ENCODE data around the gene TCEA3.

TCEA3 gene

DNA sequence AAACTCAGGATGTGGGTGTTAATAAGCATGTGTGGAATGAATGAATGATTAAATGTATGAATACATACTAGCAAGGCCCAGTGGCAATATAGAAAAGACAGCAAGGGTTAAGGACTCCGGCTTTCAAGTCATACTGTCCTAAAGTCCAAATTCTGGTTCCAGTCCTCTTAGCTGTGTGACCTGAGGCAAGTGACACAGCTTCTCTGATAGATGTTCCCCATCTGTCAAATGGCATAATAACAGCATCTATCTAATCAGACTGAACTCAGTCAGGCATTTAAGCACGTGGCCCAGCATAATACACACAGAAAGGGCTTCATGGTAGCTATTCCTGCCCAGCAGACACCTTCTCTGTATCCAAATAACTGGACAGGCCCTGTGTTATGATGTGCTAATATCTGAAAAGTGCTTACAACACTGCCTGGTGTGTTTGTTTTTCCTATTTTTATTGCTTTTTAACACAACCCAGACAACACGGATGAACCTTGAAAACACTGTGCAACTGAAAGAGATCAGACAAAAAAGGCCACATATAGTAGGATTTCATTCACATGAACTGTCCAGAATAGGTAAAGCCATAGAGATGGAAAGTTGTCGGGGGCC, 47.0 kb upstream of the TCEA3 start:
- TF ChIP-seq POLR2AphosphoS5 (IDR thresholded peaks at IDR 0.05; ENCODE audit: low read depth) = no peak
- TF ChIP-seq, protein P1, sequence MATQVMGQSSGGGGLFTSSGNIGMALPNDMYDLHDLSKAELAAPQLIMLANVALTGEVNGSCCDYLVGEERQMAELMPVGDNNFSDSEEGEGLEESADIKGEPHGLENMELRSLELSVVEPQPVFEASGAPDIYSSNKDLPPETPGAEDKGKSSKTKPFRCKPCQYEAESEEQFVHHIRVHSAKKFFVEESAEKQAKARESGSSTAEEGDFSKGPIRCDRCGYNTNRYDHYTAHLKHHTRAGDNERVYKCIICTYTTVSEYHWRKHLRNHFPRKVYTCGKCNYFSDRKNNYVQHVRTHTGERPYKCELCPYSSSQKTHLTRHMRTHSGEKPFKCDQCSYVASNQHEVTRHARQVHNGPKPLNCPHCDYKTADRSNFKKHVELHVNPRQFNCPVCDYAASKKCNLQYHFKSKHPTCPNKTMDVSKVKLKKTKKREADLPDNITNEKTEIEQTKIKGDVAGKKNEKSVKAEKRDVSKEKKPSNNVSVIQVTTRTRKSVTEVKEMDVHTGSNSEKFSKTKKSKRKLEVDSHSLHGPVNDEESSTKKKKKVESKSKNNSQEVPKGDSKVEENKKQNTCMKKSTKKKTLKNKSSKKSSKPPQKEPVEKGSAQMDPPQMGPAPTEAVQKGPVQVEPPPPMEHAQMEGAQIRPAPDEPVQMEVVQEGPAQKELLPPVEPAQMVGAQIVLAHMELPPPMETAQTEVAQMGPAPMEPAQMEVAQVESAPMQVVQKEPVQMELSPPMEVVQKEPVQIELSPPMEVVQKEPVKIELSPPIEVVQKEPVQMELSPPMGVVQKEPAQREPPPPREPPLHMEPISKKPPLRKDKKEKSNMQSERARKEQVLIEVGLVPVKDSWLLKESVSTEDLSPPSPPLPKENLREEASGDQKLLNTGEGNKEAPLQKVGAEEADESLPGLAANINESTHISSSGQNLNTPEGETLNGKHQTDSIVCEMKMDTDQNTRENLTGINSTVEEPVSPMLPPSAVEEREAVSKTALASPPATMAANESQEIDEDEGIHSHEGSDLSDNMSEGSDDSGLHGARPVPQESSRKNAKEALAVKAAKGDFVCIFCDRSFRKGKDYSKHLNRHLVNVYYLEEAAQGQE (IDR thresholded peaks at IDR 0.05; ENCODE audit: insufficient replicate concordance, low read depth) = no peak
- no peak for TF ChIP-seq SPI1 (IDR thresholded peaks at IDR 0.05; ENCODE audit: borderline replicate concordance, low read depth)
- TF ChIP-seq GABPA (IDR thresholded peaks at IDR 0.05; ENCODE audit: low read depth) = no peak
- TF ChIP-seq, protein P2, sequence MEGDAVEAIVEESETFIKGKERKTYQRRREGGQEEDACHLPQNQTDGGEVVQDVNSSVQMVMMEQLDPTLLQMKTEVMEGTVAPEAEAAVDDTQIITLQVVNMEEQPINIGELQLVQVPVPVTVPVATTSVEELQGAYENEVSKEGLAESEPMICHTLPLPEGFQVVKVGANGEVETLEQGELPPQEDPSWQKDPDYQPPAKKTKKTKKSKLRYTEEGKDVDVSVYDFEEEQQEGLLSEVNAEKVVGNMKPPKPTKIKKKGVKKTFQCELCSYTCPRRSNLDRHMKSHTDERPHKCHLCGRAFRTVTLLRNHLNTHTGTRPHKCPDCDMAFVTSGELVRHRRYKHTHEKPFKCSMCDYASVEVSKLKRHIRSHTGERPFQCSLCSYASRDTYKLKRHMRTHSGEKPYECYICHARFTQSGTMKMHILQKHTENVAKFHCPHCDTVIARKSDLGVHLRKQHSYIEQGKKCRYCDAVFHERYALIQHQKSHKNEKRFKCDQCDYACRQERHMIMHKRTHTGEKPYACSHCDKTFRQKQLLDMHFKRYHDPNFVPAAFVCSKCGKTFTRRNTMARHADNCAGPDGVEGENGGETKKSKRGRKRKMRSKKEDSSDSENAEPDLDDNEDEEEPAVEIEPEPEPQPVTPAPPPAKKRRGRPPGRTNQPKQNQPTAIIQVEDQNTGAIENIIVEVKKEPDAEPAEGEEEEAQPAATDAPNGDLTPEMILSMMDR (IDR thresholded peaks at IDR 0.05; ENCODE audit: insufficient read depth, low read length) = no peak
- Histone ChIP-seq H3K27me3 (ENCODE audit: insufficient read depth, poor library complexity, severe bottlenecking) (peaks cover 4% of the 10 kb centered on the region), H3K27ac (replicated peaks) (no peak overlapping the region), H3K4me3 (replicated peaks; ENCODE audit: insufficient read depth, low read length) (no peak overlapping the region)
- no peak for DNase-seq (ENCODE audit: low read depth in 1 of 2, low spot score in 1 of 2)

DNA sequence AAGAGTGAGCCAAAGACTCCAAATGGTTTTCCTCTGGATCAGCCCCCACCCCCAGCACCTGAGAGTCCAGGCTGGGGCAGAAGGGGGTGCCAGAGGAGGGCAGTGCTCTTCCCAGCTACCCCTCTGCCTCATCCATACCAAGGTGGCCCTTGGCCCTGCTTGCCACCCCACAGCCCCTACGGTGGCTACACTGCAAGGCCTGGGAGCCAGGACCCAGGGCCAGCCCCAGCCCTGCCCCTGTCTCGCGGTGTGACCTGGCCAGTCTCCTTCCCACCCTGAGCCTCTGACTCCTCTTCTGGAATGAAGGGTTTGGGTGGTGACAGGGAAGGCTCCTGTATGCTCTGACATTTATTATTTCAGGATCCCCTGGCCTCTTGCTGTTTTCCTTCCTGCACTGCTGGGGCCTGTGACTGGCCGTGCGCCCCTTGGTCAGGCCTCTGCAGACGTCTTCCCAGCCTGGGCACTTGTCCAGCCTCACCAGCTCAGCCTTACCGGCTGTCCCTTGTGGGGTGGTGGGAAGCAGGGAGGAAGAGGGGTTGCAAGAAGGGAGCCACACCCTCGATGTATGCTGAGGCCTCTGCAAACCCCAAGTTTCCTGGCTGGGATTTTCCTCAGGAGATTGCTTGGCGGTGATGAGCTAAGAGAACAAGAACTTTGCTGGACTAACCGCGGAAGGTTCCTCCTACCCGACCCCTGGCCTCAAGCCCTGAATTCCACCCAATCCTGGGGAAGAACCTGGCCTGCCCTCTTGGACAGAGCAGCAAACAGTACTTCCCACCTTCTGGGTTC, 45.9 kb upstream of the TCEA3 start:
- Histone ChIP-seq H3K27ac (replicated peaks) (no peak overlapping the region), H3K27me3 (ENCODE audit: insufficient read depth, poor library complexity, severe bottlenecking) (peaks cover 3% of the 10 kb centered on the region), H3K4me3 (replicated peaks; ENCODE audit: insufficient read depth, low read length) (no peak overlapping the region)
- DNase-seq (ENCODE audit: low read depth in 1 of 2, low spot score in 1 of 2) = no peak
- TF ChIP-seq, protein P1 (IDR thresholded peaks at IDR 0.05; ENCODE audit: insufficient replicate concordance, low read depth) = no peak
- TF ChIP-seq POLR2AphosphoS5 (IDR thresholded peaks at IDR 0.05; ENCODE audit: low read depth) = no peak
- TF ChIP-seq, protein P2 (IDR thresholded peaks at IDR 0.05; ENCODE audit: insufficient read depth, low read length) = no peak
- TF ChIP-seq GABPA (IDR thresholded peaks at IDR 0.05; ENCODE audit: low read depth) = no peak
- no peak for TF ChIP-seq SPI1 (IDR thresholded peaks at IDR 0.05; ENCODE audit: borderline replicate concordance, low read depth)

DNA sequence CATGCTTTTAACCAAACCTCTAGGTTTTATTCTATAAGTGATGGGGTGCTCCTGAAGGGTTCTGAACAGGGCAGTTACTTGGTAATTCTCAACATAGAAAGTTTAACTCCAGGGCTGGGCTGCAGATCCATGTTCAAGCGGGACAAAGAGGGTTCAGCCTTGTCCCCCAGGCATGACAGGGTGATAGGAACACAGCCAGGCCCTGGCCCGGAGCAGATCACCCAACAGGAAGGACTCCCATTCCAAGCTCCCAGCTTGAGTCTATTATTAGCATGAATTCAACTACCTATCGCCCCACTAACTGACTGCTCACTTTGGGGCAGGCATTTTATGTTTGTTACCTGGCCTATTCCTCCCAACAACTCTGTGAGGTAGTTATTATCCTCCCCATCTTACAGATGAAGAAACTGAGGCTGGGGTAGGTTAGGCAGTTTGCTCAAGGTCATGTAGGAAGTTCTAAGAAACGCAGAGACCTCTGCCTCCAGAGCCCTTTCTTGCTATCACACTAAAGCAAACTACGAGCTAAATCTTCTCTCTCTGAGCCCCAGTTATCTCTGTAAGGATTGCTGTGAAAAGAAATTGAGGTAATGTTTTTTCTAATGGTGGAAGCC, 44.9 kb upstream of the TCEA3 start:
- H3K27ac ChIP-seq (replicated peaks) = no peak overlapping the region
- H3K27me3 ChIP-seq (ENCODE audit: insufficient read depth, poor library complexity, severe bottlenecking) = no peaks in the 10 kb centered on the region
- H3K4me3 ChIP-seq (replicated peaks; ENCODE audit: insufficient read depth, low read length) = no peak overlapping the region
- no peak for DNase-seq (ENCODE audit: low read depth in 1 of 2, low spot score in 1 of 2)
- TF ChIP-seq, protein P2 (IDR thresholded peaks at IDR 0.05; ENCODE audit: insufficient read depth, low read length) = no peak
- TF ChIP-seq, protein P1 (IDR thresholded peaks at IDR 0.05; ENCODE audit: insufficient replicate concordance, low read depth) = no peak

Measured in HL-60 (cell line).